HG02763 (cell line): ENCODE results near the gene DDX51.
"Not testable (repeated sequence)": the region's sequence is repeated elsewhere in the genome, so short reads cannot be mapped to it uniquely, and the experiment has no call there.

Source experiments
- ATAC-seq: cut with Tn5 transposase; IDR thresholded peaks from one replicate; pipeline ENCODE4 v1.9.1; 2021; ENCODE audit warnings: mild to moderate bottlenecking, moderate library complexity; ENCODE audit not compliant: unreplicated experiment

The DDX51 gene

DNA sequence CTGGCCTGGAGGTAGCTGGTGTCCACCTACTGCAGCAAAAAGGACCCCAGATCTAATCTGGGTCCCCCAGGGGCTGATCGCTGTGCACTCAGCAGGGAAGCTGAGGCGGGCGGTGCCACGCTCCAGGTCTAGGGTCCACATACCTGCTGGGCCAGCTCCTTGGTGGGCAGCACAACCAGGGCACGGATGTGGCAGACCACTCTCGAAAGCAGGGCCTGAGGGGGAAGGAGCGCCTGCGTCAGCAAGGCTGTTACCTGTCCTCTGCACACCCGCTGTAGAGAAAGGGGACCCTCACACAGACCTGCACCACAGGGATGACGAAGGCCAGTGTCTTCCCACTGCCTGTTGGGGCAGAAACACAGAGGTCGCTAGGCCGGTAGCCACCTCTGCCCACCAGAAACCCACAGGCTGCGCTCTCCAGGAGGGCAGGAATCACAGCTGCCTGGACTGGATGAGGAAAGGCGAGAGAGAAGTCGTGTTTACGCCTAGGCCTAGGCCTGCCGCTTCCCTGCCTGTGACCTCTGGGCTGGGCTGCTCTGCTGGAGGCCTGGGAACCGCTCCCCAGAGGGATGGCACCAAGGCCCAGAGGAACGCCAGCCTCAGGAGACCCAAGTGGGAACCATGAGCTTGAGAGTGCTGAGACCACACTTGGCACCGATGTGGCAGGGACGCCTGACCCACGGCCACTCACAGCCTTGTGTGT is 2.0 kb downstream of the DDX51 start:
- ATAC-seq, result no peak

DNA sequence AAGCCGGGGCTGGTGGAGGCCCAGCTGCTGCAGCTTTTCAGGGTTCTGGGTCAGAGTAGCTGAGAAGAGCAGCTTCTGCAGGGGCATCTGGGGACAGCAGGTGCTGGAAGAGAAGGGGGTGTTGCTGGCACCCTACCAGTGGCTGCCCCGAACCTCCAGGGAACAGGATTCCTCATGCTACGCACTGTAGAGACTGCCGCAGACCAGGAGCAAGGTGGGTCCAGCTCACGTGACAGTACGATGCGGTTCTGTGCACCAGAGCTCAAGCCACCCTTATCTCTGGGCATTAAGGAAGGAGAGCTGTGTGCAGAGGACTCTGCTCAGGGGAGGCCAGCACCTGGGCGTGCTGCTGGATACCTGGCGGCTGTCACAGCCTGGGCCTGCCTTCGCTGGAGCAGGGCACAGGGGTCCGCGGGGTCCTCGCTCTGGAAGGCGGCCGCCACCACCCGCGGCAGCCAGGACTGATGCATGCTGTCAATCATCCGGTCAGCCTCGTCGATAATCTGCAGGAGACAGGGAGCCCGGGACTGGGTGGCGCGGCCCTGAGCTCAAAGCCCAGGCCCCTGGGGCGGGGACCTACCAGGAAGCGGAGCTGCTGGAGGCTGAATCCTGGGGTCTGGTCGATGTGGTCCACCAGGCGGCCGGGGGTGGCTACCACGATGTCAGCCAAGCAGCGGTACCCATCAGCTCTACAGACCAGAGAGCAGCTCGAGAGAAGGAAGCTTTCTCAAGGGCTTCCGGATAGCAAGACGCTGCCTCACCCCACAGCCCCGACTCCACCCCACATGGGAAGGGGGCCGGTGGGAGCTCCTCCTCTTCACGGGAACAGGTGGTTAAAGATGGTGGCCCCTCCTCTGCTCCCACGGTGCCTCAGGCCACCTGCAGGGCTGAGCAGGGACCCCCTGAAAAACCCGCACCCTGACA is 2.9 kb downstream of the DDX51 start:
- no peak for ATAC-seq

DNA sequence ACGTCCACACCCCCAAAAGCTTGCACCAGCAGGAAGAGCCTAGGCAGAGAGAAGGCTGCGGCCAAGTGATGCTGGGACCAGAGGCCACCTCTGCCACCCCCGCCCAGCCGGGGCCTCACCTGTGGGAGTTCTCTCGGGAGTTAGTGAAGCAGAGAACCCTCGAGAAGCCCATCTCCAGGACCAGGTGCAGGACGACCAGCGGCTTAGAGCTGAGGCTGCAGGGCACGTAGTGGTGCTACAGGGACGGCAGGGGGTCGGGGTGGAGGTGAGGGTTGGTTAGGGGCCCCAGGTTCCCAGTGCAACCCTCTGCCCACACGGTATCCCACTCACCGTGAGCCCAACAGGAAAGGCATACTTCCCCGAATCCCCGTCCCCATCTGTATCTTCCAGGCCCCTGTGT is 3.6 kb downstream of the DDX51 start:
- ATAC-seq, result no peak

DNA sequence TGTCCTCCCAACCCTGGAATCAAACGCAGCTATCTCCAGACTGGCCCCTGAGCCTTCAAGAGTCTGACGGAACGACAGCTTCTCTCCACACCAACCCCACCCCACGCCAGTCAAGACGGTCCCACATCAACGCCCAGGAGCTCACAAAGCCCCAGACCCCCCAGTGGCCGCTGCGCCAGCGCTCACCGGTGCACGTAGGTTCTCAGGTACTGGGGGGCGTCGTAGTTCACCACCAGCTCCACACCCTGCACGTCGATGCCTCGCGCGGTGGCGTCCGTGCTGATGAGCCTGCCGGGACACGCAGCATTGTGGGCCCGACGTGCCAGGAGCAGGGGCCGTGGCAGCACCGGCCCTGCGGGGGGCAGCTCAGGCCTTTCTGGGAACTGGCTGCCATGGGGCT is 4.2 kb downstream of the DDX51 start:
- no peak for ATAC-seq

DNA sequence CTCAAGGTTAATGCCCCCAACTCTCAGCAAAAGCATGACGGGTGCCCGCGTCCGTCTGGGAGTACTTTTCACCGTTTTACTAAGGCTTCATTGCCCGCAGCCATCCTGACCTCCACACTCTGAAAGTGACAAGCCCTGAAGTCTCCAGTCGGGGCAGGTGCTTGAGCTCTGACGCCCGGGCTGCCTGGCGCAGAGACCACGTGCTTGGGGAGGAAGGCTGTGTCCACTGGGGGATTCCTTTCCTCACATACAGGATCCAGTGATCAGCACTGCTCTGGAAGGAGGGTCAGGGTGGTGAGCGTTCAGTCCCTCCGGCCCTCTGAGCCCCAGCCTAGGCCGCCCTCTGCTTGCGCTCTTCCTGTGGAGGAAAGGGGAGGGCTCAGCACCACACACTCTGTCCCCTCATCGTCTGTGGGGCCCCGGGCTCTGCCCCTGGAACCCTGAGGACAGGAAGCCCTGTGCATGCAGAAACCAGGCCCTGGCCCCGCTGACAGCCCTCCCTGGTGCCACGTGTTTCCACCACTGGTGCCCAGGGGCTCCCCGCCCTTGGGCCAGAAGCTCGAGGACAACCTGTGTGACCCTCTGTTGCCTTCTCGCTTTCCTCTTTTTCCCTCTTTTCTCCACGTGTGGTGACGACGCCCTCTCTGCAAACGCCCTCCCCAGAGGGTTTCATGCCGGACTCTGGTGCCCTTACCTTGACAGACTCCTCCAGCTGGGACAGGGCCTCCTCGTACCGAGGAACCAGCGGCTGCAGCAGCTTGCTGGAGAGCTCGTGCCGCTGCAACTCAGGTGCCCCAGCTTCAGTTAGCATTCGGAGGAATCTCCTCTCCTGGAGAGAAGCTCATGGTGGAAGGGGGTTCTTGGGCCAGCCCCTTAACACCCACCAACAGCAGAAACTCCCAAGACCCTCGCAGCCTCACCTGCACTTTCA is 4.9 kb downstream of the DDX51 start:
- ATAC-seq, result no peak

DNA sequence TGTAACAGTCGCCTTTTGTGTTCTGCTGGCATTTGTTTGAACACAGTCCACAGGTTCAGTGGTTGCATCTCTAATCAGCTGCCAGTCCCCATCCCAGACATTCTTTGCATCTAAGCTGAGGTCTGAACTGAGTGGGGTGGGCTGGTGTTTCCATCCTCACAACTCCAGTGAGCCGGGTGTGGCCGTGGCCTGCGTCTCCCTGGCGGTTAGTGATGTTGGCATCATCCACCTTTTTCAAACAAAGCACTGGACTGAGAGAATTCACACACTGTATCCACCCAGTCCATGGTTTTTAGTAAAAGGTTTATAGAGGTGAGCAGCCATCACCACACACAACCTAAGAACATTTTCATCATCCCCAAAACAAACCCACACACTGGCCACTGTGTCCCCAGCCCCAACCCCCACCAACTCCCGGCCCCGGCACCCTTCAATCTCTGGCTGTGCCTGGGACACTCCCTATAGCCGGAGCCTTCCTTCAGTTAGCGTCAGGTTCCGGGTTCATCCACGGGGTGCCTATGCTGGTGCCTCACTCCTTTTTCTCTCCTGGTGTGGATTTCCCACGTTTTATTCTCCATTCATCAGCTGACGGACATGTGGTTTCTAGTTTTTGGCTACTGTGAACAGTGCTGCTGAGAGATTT is 6.5 kb downstream of the DDX51 start:
- ATAC-seq, result no peak

DNA sequence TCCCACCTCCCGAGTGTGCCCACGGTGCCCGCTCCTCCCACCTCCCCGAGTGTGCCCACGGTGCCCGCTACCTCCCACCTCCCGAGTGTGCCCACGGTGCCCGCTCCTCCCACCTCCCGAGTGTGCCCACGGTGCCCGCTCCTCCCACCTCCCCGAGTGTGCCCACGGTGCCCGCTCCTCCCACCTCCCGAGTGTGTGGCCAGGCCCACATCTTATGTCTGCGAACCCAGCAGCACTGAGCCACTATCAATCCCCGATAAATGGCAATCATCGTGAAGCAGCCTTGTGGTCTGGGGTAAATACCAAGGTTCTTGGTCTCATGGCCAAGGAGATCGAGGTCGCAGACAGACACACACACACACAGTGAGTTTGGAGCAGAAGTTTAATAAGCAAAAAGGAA is 7.9 kb downstream of the DDX51 start:
- not testable (repeated sequence) for ATAC-seq

DNA sequence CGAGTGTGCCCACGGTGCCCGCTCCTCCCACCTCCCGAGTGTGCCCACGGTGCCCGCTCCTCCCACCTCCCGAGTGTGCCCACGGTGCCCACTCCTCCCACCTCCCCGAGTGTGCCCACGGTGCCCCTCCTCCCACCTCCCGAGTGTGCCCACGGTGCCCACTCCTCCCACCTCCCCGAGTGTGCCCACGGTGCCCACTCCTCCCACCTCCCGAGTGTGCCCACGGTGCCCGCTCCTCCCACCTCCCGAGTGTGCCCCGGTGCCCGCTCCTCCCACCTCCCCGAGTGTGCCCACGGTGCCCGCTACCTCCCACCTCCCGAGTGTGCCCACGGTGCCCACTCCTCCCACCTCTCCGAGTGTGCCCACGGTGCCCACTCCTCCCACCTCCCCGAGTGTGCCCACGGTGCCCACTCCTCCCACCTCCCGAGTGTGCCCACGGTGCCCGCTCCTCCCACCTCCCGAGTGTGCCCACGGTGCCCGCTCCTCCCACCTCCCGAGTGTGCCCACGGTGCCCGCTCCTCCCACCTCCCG is 9.4 kb downstream of the DDX51 start:
- ATAC-seq, result not testable (repeated sequence)

DNA sequence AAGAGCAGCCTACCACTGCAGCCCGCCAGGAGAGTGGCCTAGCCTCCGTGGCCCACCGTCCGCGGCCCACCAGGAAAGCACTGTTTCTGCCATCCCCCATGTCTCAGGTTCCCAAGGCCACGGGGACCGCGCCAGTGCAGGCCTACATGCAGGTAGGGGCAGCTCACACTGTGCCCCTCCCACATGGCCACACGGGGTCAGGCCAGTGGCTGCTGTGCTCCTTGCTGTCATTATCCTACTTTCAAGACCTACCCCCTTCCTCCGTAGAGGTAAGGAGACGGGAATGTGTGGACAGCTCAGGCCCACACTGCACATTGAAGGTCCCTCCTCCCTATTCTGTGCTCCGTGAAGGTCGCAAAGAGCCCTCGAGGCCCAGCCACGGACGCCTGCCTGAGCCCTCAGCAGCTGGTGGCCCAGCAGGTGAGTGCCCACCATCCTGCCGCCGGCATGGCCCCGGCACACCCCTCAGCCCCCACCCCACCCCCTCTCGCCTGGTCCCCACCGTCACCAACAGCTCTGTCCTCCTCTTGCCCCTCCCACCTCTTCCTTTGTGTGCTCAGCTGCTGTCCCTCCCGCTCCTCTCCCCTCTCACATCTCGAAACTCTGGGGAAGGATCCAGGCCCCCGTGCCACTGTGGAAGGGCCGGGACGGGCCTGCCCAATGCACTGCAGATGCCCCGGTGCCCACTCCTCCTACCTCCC is 10.0 kb downstream of the DDX51 start:
- ATAC-seq, result no peak

DNA sequence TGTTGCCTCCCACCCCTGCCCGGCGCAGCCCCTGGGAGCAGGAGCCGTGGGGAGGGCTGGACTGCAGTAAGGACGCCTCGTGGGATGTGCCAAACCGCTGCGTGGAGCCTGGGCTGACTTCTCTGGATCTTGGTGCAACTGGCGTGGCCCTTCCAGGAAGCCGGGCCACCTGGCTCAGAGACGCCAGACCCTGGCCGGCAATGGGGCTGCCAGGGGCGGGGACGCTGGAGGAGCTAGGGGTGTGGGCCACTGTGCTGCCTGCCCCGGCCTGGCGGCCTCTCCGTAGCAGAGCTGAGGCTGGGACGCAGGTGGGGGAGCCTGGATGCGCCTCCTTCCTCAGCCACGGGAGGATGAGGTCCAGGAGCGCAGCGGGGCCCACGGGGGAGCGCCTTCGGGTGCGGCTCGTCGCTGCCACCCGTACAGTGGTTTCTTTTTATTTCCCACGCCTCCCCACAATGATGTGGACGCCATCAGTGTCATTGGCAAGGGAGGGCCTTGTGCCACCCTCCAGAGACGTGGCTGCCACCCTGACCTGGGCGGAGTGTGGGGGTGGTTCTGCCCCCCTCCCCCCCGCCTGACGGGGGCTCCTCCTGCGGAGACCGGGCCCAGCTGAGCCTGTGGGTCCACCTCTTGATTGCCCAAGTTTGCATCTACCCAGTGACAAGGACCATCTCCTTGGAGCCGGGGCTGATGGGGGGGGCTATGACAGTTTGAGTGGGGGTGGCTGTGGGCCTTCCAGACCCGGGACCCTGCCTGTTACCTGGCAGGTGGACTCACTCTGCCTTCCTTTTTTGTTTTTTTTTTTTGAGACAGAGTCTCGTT is 11.3 kb downstream of the DDX51 start:
- ATAC-seq, result no peak

DNA sequence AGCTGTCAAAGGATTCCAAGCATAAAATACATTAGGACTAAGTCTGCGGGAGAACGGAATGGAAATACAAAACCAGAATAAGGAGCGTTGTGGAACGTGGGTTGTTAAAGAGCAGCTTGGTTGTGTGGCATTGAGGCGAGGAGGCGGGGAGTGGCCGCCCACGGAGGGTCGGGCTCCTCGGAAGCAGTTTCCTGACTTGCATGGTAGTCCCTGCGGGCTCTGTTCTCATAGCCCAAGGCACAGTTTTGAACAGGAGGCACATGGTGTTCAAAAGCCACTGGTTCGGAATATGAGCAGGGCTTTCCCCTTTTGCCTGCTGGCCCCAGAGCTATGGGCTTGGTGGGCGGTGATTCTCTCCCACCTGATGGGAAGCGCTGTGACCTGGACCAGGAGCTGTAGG is 12.2 kb downstream of the DDX51 start:
- ATAC-seq, result no peak

DNA sequence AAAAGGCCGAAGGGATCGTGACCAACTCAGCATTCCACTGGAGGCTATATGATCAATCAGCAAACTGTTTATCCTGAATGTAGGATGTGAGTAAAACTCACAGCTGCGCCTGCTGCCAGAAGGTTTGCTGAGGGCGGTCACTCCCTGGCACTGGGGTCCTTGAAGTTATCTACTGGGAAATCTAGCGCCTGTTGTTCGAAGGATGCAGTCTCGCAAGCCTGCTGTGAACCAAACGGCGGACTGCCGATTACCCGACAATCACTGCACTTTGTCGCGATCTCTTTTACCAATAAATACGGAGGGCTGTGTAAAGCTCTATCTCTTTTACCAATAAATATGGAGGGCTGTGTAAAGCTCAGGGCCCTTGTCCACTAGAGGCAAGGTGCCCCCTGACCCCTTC is 12.9 kb downstream of the DDX51 start:
- no peak for ATAC-seq

DNA sequence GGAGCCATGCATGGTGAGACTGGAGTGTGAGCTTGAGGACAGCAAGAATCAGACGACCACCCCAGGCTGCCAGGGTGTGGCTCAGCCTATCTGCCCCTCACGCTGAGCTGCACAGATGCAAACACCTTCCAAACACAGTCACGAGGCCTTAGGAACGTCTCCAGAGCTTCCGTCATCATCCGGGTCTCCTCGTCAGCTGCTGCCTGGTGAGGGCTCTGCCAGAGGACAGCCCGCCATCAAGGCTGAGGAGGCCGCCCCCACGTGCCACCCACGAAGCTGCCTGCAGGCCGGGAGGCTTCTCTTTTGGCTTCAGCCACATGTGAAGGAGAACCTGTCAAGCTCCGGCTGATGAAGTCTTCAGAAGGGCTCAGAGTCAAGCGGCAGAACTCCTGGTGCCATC is 13.4 kb downstream of the DDX51 start:
- no peak for ATAC-seq

DNA sequence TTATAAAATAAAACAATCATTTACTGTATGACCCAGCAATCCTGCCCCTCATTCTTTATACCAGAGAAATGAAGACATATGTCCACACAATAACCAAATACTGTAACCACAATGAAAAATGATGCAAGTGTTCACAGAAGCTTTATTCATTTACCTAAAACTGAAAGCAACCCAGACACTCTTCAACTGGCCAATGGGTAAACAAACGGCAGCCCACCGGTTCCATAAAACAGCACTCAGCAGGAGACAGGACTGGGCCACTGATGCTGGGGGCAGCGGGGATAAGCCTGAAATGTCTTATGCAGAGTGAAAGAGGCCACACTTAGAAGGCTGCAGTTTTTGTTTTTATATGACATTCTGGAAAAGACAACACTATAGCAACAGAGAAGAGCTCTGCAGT is 15.1 kb downstream of the DDX51 start:
- ATAC-seq, result no peak

DNA sequence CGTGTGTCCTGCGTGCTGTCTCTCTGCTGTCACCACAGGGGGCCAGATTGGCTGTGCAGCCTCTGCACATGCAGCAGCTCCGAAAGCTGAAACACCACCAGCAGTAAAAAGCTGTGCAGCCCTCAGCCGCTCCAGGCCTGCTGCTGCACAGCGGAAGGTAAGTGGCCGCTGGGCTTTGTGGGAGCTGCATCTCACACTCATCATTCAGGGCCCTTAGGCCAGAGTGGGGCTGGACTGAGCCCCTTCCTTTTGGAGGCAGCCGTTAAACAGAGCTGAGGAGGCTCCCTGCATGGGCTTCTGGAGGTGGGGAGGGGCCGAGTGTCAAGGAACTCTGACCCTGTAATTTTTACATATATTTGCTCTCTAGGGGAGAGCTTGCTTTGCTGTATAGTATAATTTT is 17.1 kb downstream of the DDX51 start:
- ATAC-seq, result no peak

DNA sequence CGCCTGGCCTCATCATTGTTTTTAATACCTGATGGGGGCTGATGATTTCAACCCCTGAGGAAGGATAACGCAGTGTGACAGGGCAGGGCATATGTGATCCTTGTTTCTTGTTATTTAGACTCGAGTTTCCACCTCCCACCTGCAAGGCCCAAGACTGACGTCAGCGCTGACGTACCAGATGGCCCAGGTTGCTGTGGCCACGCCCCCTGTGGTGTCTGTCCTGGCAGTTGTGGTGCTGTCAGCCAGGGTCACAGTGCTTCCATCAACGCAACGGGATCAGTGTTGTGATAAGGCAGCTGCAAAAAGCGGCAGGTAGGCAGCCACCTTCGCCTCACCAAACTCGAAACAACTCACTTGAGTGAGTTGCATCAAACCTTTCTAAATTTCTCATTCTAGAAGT is 18.4 kb downstream of the DDX51 start:
- ATAC-seq, result no peak

DNA sequence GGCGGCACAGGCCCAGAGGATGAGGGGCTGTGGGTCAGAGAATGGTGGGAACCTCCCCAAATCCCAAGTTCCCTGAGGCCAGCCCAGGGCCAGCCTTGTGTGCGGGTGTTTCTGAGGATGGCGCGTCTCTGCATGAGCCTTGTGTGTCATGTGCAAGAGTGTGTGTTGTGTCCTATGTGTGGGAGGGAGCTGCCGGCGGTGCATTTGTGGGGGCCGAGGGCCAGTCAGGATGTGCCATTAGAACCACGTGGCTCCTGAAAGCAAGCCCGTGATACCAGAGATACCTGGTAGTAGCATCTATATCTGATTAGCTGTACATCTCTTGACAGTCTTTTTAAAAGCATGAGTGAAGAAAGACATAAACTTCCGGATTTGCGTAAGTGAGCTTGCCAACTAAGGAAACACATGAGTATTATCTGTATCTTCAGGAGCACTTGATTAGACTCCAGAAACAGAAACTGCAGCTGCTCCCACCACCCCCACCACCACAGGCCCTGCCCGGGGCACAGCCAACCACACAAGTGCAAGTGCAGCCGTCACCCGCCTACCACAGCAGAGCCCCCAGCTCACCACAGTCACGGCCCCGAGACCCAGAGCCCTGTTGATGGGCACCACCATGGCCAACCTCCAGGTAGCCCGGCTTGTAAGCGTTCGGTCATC is 19.2 kb downstream of the DDX51 start:
- no peak for ATAC-seq

DNA sequence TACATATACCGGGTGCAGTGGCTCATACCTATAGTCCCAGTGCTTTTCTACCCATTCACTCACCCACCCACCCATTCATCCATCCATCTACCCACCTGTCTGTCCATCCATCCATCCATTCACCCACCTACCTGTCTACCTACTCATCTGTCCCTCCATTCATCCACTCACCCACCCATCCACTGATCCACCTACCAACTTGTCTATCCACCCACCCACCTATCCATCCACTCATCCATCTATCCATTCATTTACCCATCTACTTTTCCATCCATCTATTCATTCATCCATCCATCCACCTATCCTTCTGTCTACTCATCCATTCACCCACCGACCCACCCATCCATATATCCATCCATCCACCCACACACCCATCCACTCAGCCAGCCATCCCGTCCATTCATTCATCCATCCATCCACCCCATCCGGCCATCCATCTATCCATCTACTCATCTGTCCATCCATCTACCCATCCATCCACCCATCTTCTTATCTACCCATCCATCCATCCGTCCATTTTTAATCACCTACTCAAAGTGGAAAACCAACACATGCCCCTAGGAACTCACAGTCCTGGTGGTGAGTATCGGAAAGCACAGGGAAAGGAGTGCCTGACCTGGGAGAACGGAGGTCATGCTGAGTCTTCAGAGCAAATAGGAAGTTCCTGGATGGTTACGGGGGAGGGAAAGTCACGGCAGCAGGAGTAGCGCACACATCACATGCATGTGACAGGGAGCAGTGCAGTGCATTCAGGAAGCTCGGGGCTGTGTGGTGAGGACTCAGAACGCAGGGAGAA is 20.0 kb downstream of the DDX51 start:
- no peak for ATAC-seq
